Measurements from ENCODE around the gene ANTXR1.

The ANTXR1 gene

DNA sequence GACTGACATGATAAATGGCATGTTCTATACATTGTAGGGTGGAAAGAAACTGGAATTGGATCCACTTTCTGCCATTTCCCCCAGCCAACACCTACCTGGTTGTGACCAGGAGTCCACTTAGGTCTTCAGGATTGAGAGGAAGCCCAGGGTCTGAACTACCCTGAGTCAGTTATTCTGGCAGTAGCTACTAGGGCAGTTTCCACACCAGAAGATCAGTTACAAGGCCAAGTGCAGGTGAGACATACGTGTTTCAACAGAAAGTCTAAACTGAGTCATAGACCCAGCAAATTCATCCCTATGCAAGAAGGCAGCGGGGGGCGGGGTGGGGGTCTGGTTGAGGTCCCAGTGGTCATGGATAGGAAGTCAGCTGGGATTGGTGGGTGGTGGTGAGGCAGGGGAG, 21.9 kb downstream of the ANTXR1 start:
- DNase-seq: no peak

- DNase-seq: no peak
These were observed 23.9 kb downstream of the ANTXR1 start for GRCh38 chr2:69036926-69037325.

DNA sequence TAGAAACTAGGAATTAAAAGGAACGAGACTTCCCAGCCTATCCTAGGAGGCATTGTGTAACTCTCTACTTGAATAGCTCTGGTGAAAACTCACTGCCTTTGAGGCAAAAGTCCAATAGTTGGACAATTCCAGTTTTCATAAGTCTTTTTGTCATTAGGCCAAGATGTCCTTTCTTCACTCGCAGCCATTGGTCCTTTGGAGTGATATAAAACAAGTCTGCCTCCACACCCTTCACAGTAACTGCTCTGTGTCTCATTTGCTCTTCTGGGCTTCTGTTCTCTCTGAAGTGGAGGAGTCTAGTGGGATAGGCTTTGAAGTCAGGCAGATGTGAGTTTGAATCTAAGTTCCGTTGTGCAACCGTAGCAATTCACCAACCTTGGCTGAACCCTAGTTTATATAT, 28.2 kb downstream of the ANTXR1 start:
- DNase-seq: no peak

GRCh38 chr2:69043736-69044400, 30.9 kb downstream of the ANTXR1 start:
- no peak for DNase-seq

DNA sequence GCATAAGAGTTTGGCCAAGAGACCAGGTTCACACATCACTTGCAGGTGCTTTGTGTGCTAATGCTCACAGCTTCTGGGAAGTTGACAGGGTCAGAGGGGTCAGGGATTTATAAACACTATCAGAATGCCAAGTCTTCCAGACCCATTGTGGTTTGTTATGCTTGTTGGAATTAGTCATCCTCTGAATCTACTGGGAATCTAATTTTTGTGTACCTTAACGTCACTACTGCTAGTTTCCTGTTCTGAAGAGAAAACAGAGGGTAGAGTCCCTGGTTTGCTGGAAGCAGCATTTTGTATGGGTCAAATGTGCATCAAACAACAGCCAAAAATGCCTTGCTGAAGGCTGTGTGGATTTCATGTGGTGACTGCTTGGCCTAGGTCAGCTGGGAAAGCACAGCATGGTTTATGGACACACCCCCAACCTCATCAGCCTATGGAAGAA, 33.3 kb downstream of the ANTXR1 start:
- no peak for DNase-seq

DNA sequence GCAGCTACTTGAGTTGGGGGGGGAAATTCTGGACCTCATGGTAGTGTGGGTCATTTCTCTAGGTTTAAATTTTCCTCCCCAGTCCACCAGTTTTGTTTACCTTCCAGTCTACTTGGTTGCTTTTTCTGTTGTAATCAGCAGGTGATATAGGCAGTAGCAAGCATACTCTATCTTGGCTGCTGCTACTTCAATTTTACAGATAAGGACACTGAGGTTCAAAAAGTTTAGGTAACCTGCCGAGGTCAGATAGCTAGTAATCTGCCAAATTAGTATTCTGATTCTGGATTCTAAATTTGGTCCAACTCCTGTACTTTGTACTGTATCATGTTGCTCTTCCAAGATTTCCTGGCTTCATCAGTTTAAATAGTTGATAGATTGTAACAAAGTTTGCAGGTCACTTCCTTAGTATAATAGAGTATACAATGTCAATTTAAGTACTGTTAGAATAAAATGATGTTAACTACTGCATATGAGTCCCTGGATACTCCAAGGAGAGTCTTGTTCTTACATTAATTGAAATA, 34.7 kb downstream of the ANTXR1 start:
- no peak for DNase-seq

- no peak for DNase-seq
These were observed 37.8 kb downstream of the ANTXR1 start for GRCh38 chr2:69050802-69051201.

DNA sequence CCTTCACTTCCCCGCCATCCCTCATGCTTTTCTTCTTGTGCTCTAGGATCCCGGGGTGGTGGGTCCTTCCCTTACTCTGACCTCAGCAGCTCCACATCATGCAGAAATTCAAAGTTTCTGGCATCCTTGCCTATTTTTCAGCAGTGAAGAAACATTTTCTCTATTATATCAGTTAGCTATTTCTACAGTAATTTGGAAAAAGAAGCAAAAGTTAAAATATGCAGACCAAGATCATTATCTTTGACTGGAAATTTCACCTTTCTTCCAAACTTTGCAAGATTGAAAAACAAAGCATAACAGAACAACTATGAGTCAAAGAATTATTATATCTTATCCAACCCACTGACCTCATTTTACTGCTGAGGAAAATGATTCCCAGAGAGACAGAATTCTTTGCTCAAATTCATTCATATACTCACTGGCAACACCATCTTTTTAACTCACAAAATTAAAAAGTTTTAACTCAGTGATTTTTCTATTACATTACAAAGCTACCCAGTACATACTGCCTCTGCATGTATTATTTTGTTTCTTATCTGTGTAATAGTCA, 40.5 kb downstream of the ANTXR1 start:
- DNase-seq: no peak

DNA sequence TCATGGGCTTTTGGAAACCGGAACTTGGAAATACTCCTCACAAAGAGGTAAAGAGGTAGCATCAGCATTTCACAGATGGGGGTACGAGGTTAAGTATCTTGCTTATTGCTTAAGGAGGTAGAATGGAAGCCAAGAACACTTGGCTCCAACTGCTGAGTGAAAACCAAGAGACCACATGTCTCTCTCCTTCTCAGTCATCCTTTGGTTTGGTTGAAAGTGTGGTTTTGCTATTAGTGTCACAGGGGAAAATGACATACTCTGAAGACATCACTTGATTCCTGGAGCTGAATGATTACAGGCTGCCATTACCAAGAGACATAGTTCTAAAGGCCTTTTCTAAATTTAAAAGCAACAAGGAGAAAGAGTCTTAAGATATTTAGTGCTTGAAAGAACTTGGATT, 41.5 kb downstream of the ANTXR1 start:
- no peak for DNase-seq

GRCh38 chr2:69055688-69056470, 42.9 kb downstream of the ANTXR1 start:
- no peak for DNase-seq

DNA sequence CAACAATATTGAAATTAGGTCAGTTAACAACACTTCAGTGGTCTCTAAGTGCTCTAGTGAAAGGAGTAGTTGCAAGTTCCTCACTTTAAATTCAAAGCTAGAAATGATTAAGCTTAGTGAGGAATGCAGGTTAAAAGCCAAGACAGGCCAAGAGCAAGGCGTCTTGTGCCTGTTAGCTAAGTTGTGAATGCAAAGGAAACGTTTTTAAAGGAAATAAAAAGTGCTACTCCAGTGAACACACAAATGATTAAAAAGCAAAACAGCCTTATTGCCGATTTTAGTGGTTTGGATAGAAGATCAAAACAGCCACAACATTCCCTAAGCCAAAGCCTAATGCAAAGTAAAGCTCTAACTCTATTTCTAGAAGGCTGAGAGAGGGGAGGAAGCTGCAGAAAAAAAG, 44.7 kb downstream of the ANTXR1 start:
- no peak for DNase-seq

DNA sequence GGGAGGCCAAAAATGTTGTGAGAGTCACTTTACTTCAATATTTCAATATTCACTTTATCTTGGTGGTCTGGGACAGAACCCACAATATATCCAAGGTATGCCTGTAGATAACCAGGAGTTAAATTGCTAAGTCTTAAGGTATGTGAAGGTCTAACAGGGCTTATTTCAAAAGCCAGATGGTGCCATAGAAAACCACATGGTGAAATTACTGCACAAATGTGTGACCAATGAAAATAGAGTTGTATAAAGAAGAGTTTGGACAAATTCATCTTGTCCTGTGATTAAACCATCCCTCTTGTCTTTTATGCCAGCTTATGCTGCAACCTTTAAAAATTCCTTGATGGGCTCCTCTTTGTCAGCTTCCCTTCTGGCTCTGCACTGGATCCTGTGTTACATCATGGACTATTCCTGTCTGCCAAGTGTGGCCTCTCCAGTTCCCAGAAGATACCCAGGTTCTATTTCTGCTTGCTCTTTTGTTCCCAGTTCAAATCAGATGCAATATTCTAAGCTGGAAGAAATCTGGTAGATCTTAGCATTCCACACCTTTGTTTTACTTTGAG, 46.8 kb downstream of the ANTXR1 start:
- no peak for DNase-seq

DNA sequence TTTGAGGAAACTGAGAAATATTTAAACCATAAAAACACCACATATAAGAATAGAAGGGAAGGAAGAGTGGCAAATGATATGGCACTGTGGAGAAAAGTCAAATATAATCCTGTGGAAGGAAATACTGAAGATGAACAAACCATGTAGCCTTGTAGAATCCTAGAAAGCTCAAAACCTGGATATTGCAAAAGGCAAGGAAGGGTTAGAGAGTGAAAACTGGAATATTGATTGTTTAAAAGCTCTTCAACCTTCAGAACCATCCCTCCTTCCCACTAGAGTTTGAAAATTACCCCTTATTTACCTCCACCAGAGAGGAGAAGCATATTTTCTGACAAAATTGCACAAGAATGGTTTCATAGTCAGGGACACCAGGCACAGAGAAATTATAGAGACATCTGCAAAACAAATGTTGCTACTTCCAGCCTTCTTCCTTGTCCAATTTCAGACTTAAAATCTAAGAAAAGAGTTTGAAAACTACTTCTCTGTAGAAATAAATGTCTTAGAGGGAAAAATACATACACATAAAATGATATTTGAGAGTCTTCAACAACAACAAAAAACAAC, 48.0 kb downstream of the ANTXR1 start:
- DNase-seq: no peak

- DNase-seq: no peak
These were observed 48.5 kb downstream of the ANTXR1 start for GRCh38 chr2:69061525-69061924.

GRCh38 chr2:69062307-69062962, 49.5 kb downstream of the ANTXR1 start:
- no peak for DNase-seq

DNA sequence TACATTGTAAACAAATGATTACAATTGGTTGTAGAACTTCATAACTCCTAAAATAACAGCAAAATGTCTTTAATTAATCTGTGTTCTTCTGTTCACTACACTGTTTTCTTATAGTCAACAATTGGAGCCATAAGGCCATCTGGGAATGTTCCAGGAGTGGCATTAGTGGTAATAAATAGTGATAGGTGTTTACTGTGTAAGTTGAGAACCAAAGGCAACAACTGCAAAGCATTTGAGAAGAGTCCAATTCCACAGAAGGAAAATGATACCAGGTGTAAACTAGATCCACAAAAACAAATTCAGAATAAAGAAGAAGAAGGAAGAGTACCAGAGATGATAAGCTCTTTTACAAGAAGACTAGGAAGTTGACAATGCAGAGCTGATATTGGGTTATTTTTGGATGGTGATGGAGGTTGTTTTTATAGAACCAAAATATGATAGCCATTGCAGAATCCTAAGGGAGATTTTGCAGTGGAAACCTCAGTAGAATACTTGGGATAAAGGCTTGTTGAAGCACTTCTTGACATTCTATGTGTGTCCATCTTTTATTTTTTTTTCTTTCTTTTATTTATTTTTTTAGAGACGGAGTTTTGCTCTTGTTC, 52.9 kb downstream of the ANTXR1 start:
- no peak for DNase-seq

- no peak for DNase-seq
These were observed 54.1 kb downstream of the ANTXR1 start for GRCh38 chr2:69067026-69067630.

- no peak for DNase-seq
These were observed 54.9 kb downstream of the ANTXR1 start for GRCh38 chr2:69067866-69068265.

- DNase-seq: no peak
These were observed 58.0 kb downstream of the ANTXR1 start for GRCh38 chr2:69070969-69071368.

- DNase-seq: no peak
These were observed 61.1 kb downstream of the ANTXR1 start for GRCh38 chr2:69073928-69074570.

- DNase-seq: no peak
These were observed 61.9 kb downstream of the ANTXR1 start for GRCh38 chr2:69074918-69075317.
